Keratinocyte (primary cell): Measurements from ENCODE around the gene AIMP1.

ENCODE experiments used
- CTCF ChIP-seq, 3 experiments: IDR thresholded peaks in 1 of 3; conservative IDR thresholded peaks in 1 of 3; optimal IDR thresholded peaks in 1 of 3; 2 replicates in 2 of 3; 3 replicates in 1 of 3; pipeline versions ENCODE3 to v1.5.1; 2011; ENCODE audit warnings: low read length in 3 of 3, mild to moderate bottlenecking in 3 of 3, moderate library complexity in 2 of 3, control low read depth in 1 of 3, inconsistent platforms in 1 of 3; ENCODE audit not compliant: insufficient read depth in 2 of 3; ENCODE audit errors: extremely low read depth in 1 of 3
- EZH2 ChIP-seq: IDR thresholded peaks from one replicate; pipeline ENCODE4 v1.6.1; 2012; ENCODE audit warnings: inconsistent platforms, mild to moderate bottlenecking, low read length, moderate library complexity

DNA sequence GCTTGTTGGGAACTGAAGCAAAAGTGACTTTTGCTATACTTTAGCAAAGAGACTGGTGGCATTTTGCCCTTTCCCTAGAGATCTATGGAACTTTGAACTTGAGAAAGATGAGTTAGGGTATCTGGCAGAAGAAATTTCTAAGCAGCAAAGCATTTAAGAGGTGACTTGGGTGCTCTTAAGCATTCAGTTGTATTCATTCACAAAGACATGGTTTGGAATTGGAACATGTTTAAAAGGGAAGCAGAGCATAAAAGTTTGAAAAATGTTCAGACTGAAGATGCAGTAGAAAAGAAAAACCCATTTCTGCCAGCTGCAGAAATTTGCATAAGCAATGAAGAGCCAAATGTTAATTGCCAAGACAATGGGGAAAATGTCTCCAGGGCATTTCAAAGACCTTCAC is 21.6 kb downstream of the AIMP1 start:
- no peak for TF ChIP-seq CTCF (optimal IDR thresholded peaks at IDR 0.05 in 1 of 3, IDR thresholded peaks at IDR 0.05 in 1 of 3, conservative IDR thresholded peaks at IDR 0.05 in 1 of 3; ENCODE audit: extremely low read depth in 1 of 3, insufficient read depth in 2 of 3, low read length in 3 of 3)
- no peak for TF ChIP-seq EZH2
